Ishikawa (cell line): ENCODE data around the gene VEGFA.

Experiments
- CEBPB ChIP-seq: IDR thresholded peaks from 2 replicates; pipeline ENCODE4 v1.6.1; 2012
- CREB1 ChIP-seq: IDR thresholded peaks from 2 replicates; pipeline ENCODE4 v1.6.1; 2012; ENCODE audit warnings: low read depth
- EGR1 ChIP-seq: IDR thresholded peaks from 2 replicates; pipeline ENCODE4 v1.6.1; 2012
- EP300 ChIP-seq: IDR thresholded peaks from 2 replicates; pipeline ENCODE4 v1.6.1; 2012; ENCODE audit warnings: borderline replicate concordance
- FOXM1 ChIP-seq: IDR thresholded peaks from 2 replicates; pipeline ENCODE4 v1.6.1; 2012; ENCODE audit warnings: low read depth, borderline replicate concordance
- MAX ChIP-seq: IDR thresholded peaks from 2 replicates; pipeline ENCODE4 v1.6.1; 2012
- NFIC ChIP-seq: IDR thresholded peaks from 2 replicates; pipeline ENCODE4 v1.6.1; 2012
- RAD21 ChIP-seq: IDR thresholded peaks from 2 replicates; pipeline ENCODE4 v1.6.1; 2012; ENCODE audit warnings: low read depth
- TAF1 ChIP-seq: IDR thresholded peaks from 2 replicates; pipeline ENCODE4 v1.6.1; 2012; ENCODE audit warnings: low read depth, mild to moderate bottlenecking
- TCF12 ChIP-seq: IDR thresholded peaks from 2 replicates; pipeline ENCODE4 v1.6.1; 2012; ENCODE audit warnings: low read depth
- TEAD4 ChIP-seq: IDR thresholded peaks from 2 replicates; pipeline ENCODE4 v1.6.1; 2012
- YY1 ChIP-seq: IDR thresholded peaks from 2 replicates; pipeline ENCODE4 v1.6.1; 2012; ENCODE audit warnings: low read depth
- ZBTB7A ChIP-seq: IDR thresholded peaks from 2 replicates; pipeline ENCODE4 v1.6.1; 2012; ENCODE audit warnings: low read depth
- TF ChIP-seq, protein P1 (sequence below): IDR thresholded peaks from 2 replicates; pipeline ENCODE4 v1.6.1; 2012; ENCODE audit warnings: low read depth, mild to moderate bottlenecking
- TF ChIP-seq, protein P2 (sequence below): IDR thresholded peaks from 2 replicates; pipeline ENCODE4 v1.6.1; 2012

Gene VEGFA

DNA sequence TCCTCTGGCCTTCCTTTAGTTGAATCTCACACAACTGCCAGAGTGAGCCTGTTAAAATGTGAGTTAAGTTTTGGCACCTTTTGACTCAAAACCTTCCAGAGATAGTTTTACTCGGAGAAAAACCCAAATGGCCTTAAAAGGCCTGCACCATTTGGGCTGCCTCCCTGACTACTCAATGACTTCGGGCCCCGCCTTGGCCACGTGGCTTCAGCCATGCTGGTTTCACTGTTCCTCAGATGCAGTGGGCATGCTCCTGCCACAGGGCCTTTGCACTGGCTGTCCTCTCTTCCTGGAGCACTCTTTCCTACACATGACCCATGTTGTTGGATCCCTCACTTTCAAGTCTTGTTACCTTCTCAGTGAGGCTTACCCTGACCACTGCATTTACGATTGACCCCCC is 18.3 kb downstream of the VEGFA start:
- TF ChIP-seq YY1, result no peak
- TF ChIP-seq TCF12, result no peak
- TF ChIP-seq, protein P1, sequence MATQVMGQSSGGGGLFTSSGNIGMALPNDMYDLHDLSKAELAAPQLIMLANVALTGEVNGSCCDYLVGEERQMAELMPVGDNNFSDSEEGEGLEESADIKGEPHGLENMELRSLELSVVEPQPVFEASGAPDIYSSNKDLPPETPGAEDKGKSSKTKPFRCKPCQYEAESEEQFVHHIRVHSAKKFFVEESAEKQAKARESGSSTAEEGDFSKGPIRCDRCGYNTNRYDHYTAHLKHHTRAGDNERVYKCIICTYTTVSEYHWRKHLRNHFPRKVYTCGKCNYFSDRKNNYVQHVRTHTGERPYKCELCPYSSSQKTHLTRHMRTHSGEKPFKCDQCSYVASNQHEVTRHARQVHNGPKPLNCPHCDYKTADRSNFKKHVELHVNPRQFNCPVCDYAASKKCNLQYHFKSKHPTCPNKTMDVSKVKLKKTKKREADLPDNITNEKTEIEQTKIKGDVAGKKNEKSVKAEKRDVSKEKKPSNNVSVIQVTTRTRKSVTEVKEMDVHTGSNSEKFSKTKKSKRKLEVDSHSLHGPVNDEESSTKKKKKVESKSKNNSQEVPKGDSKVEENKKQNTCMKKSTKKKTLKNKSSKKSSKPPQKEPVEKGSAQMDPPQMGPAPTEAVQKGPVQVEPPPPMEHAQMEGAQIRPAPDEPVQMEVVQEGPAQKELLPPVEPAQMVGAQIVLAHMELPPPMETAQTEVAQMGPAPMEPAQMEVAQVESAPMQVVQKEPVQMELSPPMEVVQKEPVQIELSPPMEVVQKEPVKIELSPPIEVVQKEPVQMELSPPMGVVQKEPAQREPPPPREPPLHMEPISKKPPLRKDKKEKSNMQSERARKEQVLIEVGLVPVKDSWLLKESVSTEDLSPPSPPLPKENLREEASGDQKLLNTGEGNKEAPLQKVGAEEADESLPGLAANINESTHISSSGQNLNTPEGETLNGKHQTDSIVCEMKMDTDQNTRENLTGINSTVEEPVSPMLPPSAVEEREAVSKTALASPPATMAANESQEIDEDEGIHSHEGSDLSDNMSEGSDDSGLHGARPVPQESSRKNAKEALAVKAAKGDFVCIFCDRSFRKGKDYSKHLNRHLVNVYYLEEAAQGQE, result no peak
- TF ChIP-seq CREB1, result no peak
- TF ChIP-seq CEBPB, result no peak
- TF ChIP-seq, protein P2, sequence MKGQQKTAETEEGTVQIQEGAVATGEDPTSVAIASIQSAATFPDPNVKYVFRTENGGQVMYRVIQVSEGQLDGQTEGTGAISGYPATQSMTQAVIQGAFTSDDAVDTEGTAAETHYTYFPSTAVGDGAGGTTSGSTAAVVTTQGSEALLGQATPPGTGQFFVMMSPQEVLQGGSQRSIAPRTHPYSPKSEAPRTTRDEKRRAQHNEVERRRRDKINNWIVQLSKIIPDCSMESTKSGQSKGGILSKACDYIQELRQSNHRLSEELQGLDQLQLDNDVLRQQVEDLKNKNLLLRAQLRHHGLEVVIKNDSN, result no peak
- TF ChIP-seq TAF1, result no peak
- no peak for TF ChIP-seq MAX
- TF ChIP-seq FOXM1, result no peak
- no peak for TF ChIP-seq TEAD4
- no peak for TF ChIP-seq EGR1
- TF ChIP-seq ZBTB7A, result no peak
- TF ChIP-seq RAD21, result no peak
- TF ChIP-seq NFIC, result no peak
- no peak for TF ChIP-seq EP300

- TF ChIP-seq EP300 (no peak), EGR1 (no peak), ZBTB7A (no peak), NFIC (no peak), RAD21 (no peak), TAF1 (no peak), TEAD4 (no peak), YY1 (no peak), MAX (no peak), FOXM1 (no peak), TCF12 (no peak), CEBPB (no peak), CREB1 (no peak)
- TF ChIP-seq, protein P1, result no peak
- TF ChIP-seq, protein P2, result no peak
These were observed 19.4 kb downstream of the VEGFA start for GRCh38 chr6:43789447-43789846.

DNA sequence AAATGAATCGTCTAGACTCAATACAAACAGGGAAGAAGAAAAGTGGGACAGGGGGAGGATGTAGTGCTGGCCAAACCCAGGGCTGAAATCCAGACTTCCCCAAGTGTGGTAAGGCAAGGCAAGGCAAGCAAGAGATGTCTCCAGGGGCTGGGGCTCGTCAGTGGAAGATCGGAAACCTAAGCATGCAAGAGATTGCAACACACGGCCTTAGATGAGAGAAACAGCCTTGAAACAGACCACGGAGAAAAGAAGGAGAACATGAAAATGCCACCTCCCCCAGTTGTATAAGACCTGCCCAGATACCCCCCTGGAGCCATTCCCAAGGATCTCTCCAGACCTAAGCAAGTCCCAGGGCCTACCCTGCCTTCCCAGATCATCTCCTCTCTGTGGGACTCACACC is 20.0 kb downstream of the VEGFA start:
- TF ChIP-seq, protein P2, result no peak
- TF ChIP-seq RAD21 (no peak), ZBTB7A (no peak), CREB1 (no peak), TAF1 (no peak), FOXM1 (no peak), CEBPB (no peak)
- TF ChIP-seq, protein P1, result no peak

GRCh38 chr6:43791745-43792422 is 21.9 kb downstream of the VEGFA start:
- TF ChIP-seq TCF12 (no peak), EP300 (no peak), CREB1 (no peak), YY1 (no peak)
